GM23248 (cell line): ENCODE measurements around the gene ALDH1A2.

Source experiments
- EZH2 ChIP-seq: fragments of 200-600 bp; sonication (generic); IDR thresholded peaks from 2 replicates; pipeline ENCODE4 v1.6.1; 2018; ENCODE audit warnings: antibody characterized with exemption, mild to moderate bottlenecking; ENCODE audit not compliant: insufficient read depth, poor library complexity, severe bottlenecking
- EZH2phosphoT487 ChIP-seq: fragments of 200-600 bp; sonication (generic); IDR thresholded peaks from 2 replicates; pipeline ENCODE4 v1.6.1; 2018; ENCODE audit warnings: antibody characterized with exemption, moderate library complexity, mild to moderate bottlenecking, low read depth; ENCODE audit not compliant: insufficient read depth

DNA sequence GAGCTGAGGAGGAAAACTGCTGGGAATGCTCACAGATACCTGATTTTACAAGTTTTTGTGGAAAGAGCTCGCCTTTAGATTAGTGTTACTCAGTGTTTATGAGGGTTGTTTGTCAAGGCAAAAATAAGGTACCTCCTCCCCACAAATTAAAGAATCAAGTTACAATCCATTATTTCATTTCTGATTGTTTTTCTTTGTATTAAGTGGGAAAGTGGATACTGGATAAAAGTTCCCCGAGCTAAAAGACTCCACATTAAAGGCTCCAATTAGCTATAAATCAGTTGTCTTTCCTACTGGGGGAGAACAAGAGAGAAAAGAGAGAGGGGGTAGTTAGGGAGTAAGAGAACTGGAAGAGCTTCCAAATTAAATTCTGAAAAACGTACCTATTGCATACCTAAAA is 1.9 kb downstream of the ALDH1A2 start:
- TF ChIP-seq EZH2 = no peak
- TF ChIP-seq EZH2phosphoT487 = 0 out of 2 replicates have a peak, but pooled peaks have one; percentile 39
